HFFc6 (cell line): ENCODE results near the gene FAM53A. TPM values are rescaled to one million over a fixed set of nuclear protein-coding genes. Genes with fewer than 3 reads are reported as not detected.
A peak's percentile ranks its signal among the peaks of the same experiment; 100 is the strongest.

ENCODE experiments used
- DNase-seq: peaks from one replicate; pipeline ENCODE4 v3.0.0-alpha.2; 2018
- H3K27ac Mint-ChIP-seq: 2 replicates; pipeline ENCODE4 v1.8.0; 2020; ENCODE audit warnings: mild to moderate bottlenecking, mixed read lengths
- H3K27me3 Mint-ChIP-seq: 2 replicates; pipeline ENCODE4 v1.8.0; 2021; ENCODE audit warnings: mild to moderate bottlenecking, moderate library complexity, mixed read lengths; ENCODE audit not compliant: insufficient read depth
- H3K36me3 Mint-ChIP-seq: 2 replicates; pipeline ENCODE4 v1.8.0; 2021; ENCODE audit warnings: low read depth, mixed read lengths
- H3K4me1 Mint-ChIP-seq: 2 replicates; pipeline ENCODE4 v1.8.0; 2020; ENCODE audit warnings: low read depth, mixed read lengths
- H3K4me3 Mint-ChIP-seq: 2 replicates; pipeline ENCODE4 v1.8.0; 2020; ENCODE audit warnings: mild to moderate bottlenecking, moderate library complexity, mixed read lengths
- H3K9me3 Mint-ChIP-seq: 2 replicates; pipeline ENCODE4 v1.8.0; 2020; ENCODE audit warnings: mild to moderate bottlenecking, mixed read lengths
- long read RNA-seq: library from polyadenylated mRNA; unstranded; transcript quantifications from one replicate; pipeline ENCODE4 v2.0.0, GENCODE V29; 2019
- total RNA-seq, 6 experiments: library from RNA; stranded (reverse); fragmentation: NEBNext Ultra II Directional; extraction: Animal tissue kit (Norgen Biotek cat#: 25700); gene quantifications; 2 replicates in 1 of 6; 3 replicates in 5 of 6; pipeline ENCODE4 v1.2.3, GENCODE V29; 2021
- TF ChIP-seq, protein P1 (sequence below): fragments of 200-600 bp; sonication (generic); IDR thresholded peaks from 2 replicates; pipeline ENCODE4 v1.5.0; 2021; ENCODE audit warnings: antibody characterized with exemption, mild to moderate bottlenecking

FAM53A gene
- total RNA-seq: 1 to 10 TPM; 2.3 to 3.2 (median 2.7) TPM
- long read RNA-seq, partial matches to known transcripts: 0 of 3 reads
- long read RNA-seq, other reads (novel, unspliced or antisense): 2 of 3 reads

DNA sequence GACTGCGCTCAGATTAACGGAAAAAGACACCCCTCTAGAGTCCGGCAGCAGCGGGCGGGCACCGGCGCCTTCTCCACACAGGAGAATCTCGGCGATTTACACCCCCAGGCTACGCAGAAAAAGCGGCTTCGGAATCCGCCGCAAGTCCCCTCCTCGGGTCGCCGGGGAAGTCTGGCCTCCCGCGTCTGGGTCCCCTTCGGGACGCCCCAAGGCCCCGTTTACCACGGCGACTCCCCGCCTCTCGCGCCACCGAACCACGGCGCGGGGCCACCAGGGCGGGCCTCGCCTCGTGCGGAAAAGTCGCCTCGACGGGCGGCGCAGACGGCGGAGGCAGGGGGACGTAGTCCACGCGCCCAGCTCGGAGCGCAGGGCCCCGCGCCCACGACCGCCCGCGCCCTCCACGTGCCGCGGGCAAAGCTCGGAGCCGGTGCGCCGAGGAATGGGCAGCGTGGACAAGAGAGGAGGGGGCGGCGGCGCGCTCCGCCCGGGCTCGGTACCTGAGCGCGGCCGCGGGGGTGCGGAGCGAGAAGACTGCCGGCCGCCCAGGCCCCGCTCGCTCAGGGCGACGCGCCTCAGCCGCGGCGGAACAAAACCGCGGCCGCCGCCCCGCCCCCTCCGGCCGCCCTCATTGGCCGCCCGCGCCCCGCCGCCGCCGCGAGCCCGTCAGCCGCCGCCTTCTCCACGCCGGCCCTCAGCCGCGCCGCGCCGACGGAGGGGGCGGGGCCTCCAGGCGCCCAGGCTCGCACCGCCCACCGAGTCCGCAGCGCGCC lies at the start of gene FAM53A:
FAM53A (minus strand) TSS at position 578 of the 770 bp plus-strand sequence. CDS start 15,572 bp downstream, outside the sequence.
- H3K4me1 Mint-ChIP-seq: peaks cover 13% of the 10 kb centered on the region
- peak within 1 kb of the TSS; percentile 98 for H3K27ac Mint-ChIP-seq
- TF ChIP-seq, protein P1, sequence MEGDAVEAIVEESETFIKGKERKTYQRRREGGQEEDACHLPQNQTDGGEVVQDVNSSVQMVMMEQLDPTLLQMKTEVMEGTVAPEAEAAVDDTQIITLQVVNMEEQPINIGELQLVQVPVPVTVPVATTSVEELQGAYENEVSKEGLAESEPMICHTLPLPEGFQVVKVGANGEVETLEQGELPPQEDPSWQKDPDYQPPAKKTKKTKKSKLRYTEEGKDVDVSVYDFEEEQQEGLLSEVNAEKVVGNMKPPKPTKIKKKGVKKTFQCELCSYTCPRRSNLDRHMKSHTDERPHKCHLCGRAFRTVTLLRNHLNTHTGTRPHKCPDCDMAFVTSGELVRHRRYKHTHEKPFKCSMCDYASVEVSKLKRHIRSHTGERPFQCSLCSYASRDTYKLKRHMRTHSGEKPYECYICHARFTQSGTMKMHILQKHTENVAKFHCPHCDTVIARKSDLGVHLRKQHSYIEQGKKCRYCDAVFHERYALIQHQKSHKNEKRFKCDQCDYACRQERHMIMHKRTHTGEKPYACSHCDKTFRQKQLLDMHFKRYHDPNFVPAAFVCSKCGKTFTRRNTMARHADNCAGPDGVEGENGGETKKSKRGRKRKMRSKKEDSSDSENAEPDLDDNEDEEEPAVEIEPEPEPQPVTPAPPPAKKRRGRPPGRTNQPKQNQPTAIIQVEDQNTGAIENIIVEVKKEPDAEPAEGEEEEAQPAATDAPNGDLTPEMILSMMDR: no peak; the same call in 1 of the 2 replicates
- peaks cover 5% of the 10 kb centered on the region for H3K27me3 Mint-ChIP-seq
- H3K36me3 Mint-ChIP-seq: no peaks in the 10 kb centered on the region
- peak; percentile 78 for DNase-seq
- H3K4me3 Mint-ChIP-seq: peak within 1 kb of the TSS; percentile 94
- H3K9me3 Mint-ChIP-seq: no peaks in the 10 kb centered on the region

DNA sequence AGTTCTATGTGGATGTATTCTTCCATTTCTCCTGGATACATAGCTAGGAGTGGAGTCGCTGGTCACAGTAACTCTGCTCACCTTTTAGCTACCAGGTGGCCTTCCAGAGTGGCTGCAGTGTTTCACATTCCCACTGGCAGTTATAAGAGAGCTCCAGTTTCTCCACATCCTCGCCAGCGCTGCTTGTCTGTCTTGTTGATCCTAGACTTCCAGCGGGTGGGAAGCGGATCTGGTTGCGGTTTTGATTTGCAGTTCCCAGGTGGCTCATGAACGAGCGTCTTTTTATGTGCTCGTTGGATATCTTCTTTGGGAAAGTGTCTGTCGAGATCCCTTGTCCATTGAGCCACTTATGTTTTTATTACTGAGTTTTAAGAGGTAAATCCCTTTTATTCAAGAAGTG lies 48.8 kb upstream of the FAM53A start:
- Mint-ChIP-seq H3K36me3 (peaks cover 24% of the 10 kb centered on the region; the same call in 1 of the 2 replicates), H3K27me3 (no peaks in the 10 kb centered on the region), H3K9me3 (peaks cover under 1% of the 10 kb centered on the region), H3K4me1 (peaks cover 19% of the 10 kb centered on the region), H3K27ac (no peak overlapping the region), H3K4me3 (no peak overlapping the region)
- no peak for DNase-seq
- TF ChIP-seq, protein P1: no peak

GRCh38 chr4:1731180-1731579 lies 47.1 kb upstream of the FAM53A start:
- H3K9me3 Mint-ChIP-seq: no peaks in the 10 kb centered on the region
- H3K27me3 Mint-ChIP-seq: no peaks in the 10 kb centered on the region
- TF ChIP-seq, protein P1: no peak
- H3K27ac Mint-ChIP-seq: no peak overlapping the region
- H3K4me3 Mint-ChIP-seq: no peak overlapping the region
- DNase-seq: peak; percentile 29
- H3K4me1 Mint-ChIP-seq: peaks cover 37% of the 10 kb centered on the region
- peaks cover 32% of the 10 kb centered on the region for H3K36me3 Mint-ChIP-seq

DNA sequence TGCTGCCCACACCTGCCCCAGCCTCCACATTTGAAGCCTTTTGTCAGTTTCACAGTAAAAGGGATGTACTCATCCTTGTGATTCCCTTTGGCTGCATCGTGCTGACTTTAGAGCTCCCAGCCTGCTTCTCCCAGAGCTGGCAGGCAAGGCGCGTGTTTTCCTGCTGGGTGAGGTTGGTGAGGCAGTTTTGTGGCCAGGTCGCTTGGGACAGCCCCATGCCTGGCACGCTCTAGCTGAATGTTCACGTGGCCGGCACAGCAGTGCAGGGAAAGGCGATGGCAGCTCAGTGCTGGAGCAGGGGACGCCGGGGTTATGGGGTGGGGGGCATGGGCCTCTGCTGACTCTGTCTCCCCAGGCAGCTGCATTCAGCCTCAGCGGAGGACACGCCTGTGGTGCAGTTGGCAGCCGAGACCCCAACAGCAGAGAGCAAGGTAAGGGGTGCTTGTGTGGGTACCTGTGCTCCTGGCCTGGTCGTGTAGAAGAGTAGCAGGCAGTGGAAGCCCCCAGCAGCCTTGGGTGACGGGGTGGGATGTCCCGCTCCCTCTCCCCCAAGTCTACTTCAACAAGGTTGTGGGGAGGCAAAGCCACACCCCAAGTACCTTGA lies 46.5 kb upstream of the FAM53A start:
- Mint-ChIP-seq H3K4me1 (peaks cover 38% of the 10 kb centered on the region), H3K27ac (no peak overlapping the region), H3K27me3 (no peaks in the 10 kb centered on the region), H3K9me3 (no peaks in the 10 kb centered on the region), H3K36me3 (peaks cover 29% of the 10 kb centered on the region), H3K4me3 (no peak overlapping the region)
- no peak for DNase-seq
- TF ChIP-seq, protein P1: no peak

- Mint-ChIP-seq H3K4me1 (peaks cover 46% of the 10 kb centered on the region), H3K4me3 (no peak overlapping the region), H3K36me3 (peaks cover 27% of the 10 kb centered on the region), H3K27ac (peak overlapping the region; percentile 87), H3K27me3 (no peaks in the 10 kb centered on the region), H3K9me3 (no peaks in the 10 kb centered on the region)
- TF ChIP-seq, protein P1: peak; percentile 52
- no peak for DNase-seq
Measured at GRCh38 chr4:1728061-1728980, 44.2 kb upstream of the FAM53A start.
